HG03280 (cell line): ENCODE results near the gene ACVR1B.

Experiments used
- ATAC-seq: cut with Tn5 transposase; IDR thresholded peaks from one replicate; pipeline ENCODE4 v1.9.1; 2021; ENCODE audit warnings: mild to moderate bottlenecking, moderate library complexity; ENCODE audit not compliant: unreplicated experiment

ACVR1B gene

GRCh38 chr12:51951199-51951842 lies at the start of gene ACVR1B:
ACVR1B (plus strand) TSS chr12:51951699; CDS start chr12:51951744, 45 bp downstream.
- ATAC-seq = peak; percentile 93

- ATAC-seq = no peak
Observed at GRCh38 chr12:51901881-51902280, 49.6 kb upstream of the ACVR1B start.

- ATAC-seq = no peak
Observed at GRCh38 chr12:51904951-51905470, 46.5 kb upstream of the ACVR1B start.

- ATAC-seq = no peak
Observed at GRCh38 chr12:51905471-51906429, 45.7 kb upstream of the ACVR1B start.

- ATAC-seq = no peak
Observed at GRCh38 chr12:51906430-51907082, 44.9 kb upstream of the ACVR1B start.

- no peak for ATAC-seq
Observed at GRCh38 chr12:51907083-51907855, 44.2 kb upstream of the ACVR1B start, which contains the start of gene ACVRL1. ACVRL1 (plus strand) TSS chr12:51907504; CDS start chr12:51912475, 4,971 bp downstream.

GRCh38 chr12:51907856-51908425 lies 43.6 kb upstream of the ACVR1B start:
- no peak for ATAC-seq

GRCh38 chr12:51908876-51909592 lies 42.5 kb upstream of the ACVR1B start:
- ATAC-seq = no peak

- ATAC-seq = no peak
Observed at GRCh38 chr12:51910168-51910567, 41.3 kb upstream of the ACVR1B start.

GRCh38 chr12:51910691-51911090 lies 40.8 kb upstream of the ACVR1B start:
- ATAC-seq = no peak

- ATAC-seq = no peak
Observed at GRCh38 chr12:51911307-51911706, 40.2 kb upstream of the ACVR1B start.

- no peak for ATAC-seq
Observed at GRCh38 chr12:51911788-51912711, 39.4 kb upstream of the ACVR1B start.

- ATAC-seq = no peak
Observed at GRCh38 chr12:51913071-51914033, 38.1 kb upstream of the ACVR1B start.

- no peak for ATAC-seq
Observed at GRCh38 chr12:51914034-51914923, 37.2 kb upstream of the ACVR1B start.

- no peak for ATAC-seq
Observed at GRCh38 chr12:51915003-51915625, 36.4 kb upstream of the ACVR1B start.

GRCh38 chr12:51915951-51916350 lies 35.5 kb upstream of the ACVR1B start:
- ATAC-seq = no peak
